SH-SY5Y (cell line): Measurements from ENCODE around the gene SPPL3.

Experiments
- GATA2 ChIP-seq: IDR thresholded peaks from 2 replicates; pipeline ENCODE4 v1.6.1; 2011; ENCODE audit warnings: mild to moderate bottlenecking, low read depth, low read length
- GATA3 ChIP-seq: IDR thresholded peaks from 2 replicates; pipeline ENCODE4 v1.6.1; 2011; ENCODE audit warnings: low read depth, mild to moderate bottlenecking, low read length, moderate library complexity

- TF ChIP-seq GATA2 = no peak
- TF ChIP-seq GATA3 = no peak
Observed at GRCh38 chr12:120771097-120771496, 133.1 kb downstream of the SPPL3 start.
